ENCODE measurements around the gene CTXN1.

The CTXN1 gene

GRCh38 chr19:7902796-7903243, 23.1 kb downstream of the CTXN1 start:
- no peak for TF ChIP-seq CTCF (IDR thresholded peaks at IDR 0.05; ENCODE audit: control insufficient read depth, insufficient read depth, low read depth, low read length, missing control alignments)
- H3K4me3 ChIP-seq (ENCODE audit: control insufficient read depth, low read depth, low read length) = peak overlapping the region; percentile 62
- DNase-seq (ENCODE audit: low read depth) = no peak

GRCh38 chr19:7901337-7901736, 24.6 kb downstream of the CTXN1 start:
- no peak for DNase-seq (ENCODE audit: low read depth)
- H3K4me3 ChIP-seq (ENCODE audit: control insufficient read depth, low read depth, low read length) = no peak overlapping the region
- no peak for TF ChIP-seq CTCF (IDR thresholded peaks at IDR 0.05; ENCODE audit: control insufficient read depth, insufficient read depth, low read depth, low read length, missing control alignments)

GRCh38 chr19:7900931-7901330, 25.0 kb downstream of the CTXN1 start:
- TF ChIP-seq CTCF (IDR thresholded peaks at IDR 0.05; ENCODE audit: control insufficient read depth, insufficient read depth, low read depth, low read length, missing control alignments) = no peak
- H3K4me3 ChIP-seq (ENCODE audit: control insufficient read depth, low read depth, low read length) = no peak overlapping the region
- DNase-seq (ENCODE audit: low read depth) = no peak

- no peak for TF ChIP-seq CTCF (IDR thresholded peaks at IDR 0.05; ENCODE audit: control insufficient read depth, insufficient read depth, low read depth, low read length, missing control alignments)
- H3K4me3 ChIP-seq (ENCODE audit: control insufficient read depth, low read depth, low read length) = no peak overlapping the region
- DNase-seq (ENCODE audit: low read depth) = no peak
Observed at GRCh38 chr19:7900401-7900870, 25.5 kb downstream of the CTXN1 start.

GRCh38 chr19:7899751-7900378, 26.1 kb downstream of the CTXN1 start:
- TF ChIP-seq CTCF (IDR thresholded peaks at IDR 0.05; ENCODE audit: control insufficient read depth, insufficient read depth, low read depth, low read length, missing control alignments) = no peak
- no peak overlapping the region for H3K4me3 ChIP-seq (ENCODE audit: control insufficient read depth, low read depth, low read length)
- DNase-seq (ENCODE audit: low read depth) = no peak

GRCh38 chr19:7898967-7899366, 27.0 kb downstream of the CTXN1 start:
- DNase-seq (ENCODE audit: low read depth) = no peak
- TF ChIP-seq CTCF (IDR thresholded peaks at IDR 0.05; ENCODE audit: control insufficient read depth, insufficient read depth, low read depth, low read length, missing control alignments) = no peak
- no peak overlapping the region for H3K4me3 ChIP-seq (ENCODE audit: control insufficient read depth, low read depth, low read length)

Measured in AG09309 (cell line).